Measurements from ENCODE around the gene MYO15A. TPM values are rescaled to one million over a fixed set of nuclear protein-coding genes. Genes with fewer than 3 reads are reported as not detected.

MYO15A gene
- polyA plus RNA-seq, 1 donor (not counting 4 experiments of a cell fraction or from before 2014, with no cell fraction given) = 0.20 TPM

DNA sequence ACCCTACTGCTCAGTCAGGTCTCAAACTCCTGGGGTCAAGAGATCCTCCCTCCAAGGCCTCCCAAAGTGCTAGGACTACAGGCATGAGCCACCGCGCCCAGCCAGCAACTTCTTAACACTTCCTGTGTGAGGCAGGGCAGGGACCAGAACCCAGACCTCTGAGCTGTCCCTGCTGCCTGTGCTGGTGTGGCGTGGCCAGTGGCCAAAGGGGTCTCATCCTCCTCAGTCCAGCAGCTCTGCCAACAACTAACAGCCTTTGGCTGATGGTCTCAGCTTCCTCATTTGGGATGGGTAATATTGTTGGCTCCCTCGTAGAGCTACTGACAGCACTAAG lies 115.5 kb downstream of the MYO15A start:
- Histone ChIP-seq H3K9ac (ENCODE audit: control insufficient read depth, extremely low read depth, insufficient read depth, low read length) (no peak overlapping the region), H3K4me3 (ENCODE audit: control insufficient read depth in 2 of 3, extremely low read depth in 1 of 3, insufficient read depth in 2 of 3, low read depth in 1 of 3, low read length in 3 of 3) (no peak overlapping the region), H3K27me3 (ENCODE audit: control insufficient read depth, extremely low read depth, insufficient read depth, low read length) (no peaks in the 10 kb centered on the region), H3K79me2 (ENCODE audit: control insufficient read depth, insufficient read depth, low read length) (peaks cover 23% of the 10 kb centered on the region), H4K20me1 (ENCODE audit: control insufficient read depth, extremely low read depth, insufficient read depth, low read length) (no peaks in the 10 kb centered on the region), H3K9me1 (ENCODE audit: control insufficient read depth, extremely low read depth, insufficient read depth, low read length) (peaks cover 2% of the 10 kb centered on the region), H3K9me3 (ENCODE audit: control insufficient read depth, low read depth, low read length) (no peaks in the 10 kb centered on the region), H2AFZ (ENCODE audit: control insufficient read depth, low read length) (no peak overlapping the region), H3K36me3 (ENCODE audit: control insufficient read depth in 2 of 2, extremely low read depth in 1 of 2, insufficient read depth in 2 of 2, low read length in 2 of 2) (no peaks in the 10 kb centered on the region), H3K4me1 (ENCODE audit: control insufficient read depth, extremely low read depth, insufficient read depth, low read length) (peaks cover 8% of the 10 kb centered on the region), H3K4me2 (ENCODE audit: control insufficient read depth, extremely low read depth, insufficient read depth, low read depth, low read length) (no peak overlapping the region), H3K27ac (ENCODE audit: control insufficient read depth, insufficient read depth, low read length) (no peak overlapping the region)
- TF ChIP-seq, protein P1, sequence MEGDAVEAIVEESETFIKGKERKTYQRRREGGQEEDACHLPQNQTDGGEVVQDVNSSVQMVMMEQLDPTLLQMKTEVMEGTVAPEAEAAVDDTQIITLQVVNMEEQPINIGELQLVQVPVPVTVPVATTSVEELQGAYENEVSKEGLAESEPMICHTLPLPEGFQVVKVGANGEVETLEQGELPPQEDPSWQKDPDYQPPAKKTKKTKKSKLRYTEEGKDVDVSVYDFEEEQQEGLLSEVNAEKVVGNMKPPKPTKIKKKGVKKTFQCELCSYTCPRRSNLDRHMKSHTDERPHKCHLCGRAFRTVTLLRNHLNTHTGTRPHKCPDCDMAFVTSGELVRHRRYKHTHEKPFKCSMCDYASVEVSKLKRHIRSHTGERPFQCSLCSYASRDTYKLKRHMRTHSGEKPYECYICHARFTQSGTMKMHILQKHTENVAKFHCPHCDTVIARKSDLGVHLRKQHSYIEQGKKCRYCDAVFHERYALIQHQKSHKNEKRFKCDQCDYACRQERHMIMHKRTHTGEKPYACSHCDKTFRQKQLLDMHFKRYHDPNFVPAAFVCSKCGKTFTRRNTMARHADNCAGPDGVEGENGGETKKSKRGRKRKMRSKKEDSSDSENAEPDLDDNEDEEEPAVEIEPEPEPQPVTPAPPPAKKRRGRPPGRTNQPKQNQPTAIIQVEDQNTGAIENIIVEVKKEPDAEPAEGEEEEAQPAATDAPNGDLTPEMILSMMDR (optimal IDR thresholded peaks at IDR 0.05 in 1 of 3, IDR thresholded peaks at IDR 0.05 in 1 of 3, conservative IDR thresholded peaks at IDR 0.05 in 1 of 3; ENCODE audit: extremely low read depth in 1 of 3, insufficient read depth in 2 of 3, low read length in 3 of 3) = no peak
- no peak for TF ChIP-seq EZH2 (IDR thresholded peaks at IDR 0.05; ENCODE audit: low read length)
- FAIRE-seq = no peak
- DNase-seq (ENCODE audit: low read depth, low spot score) = no peak
- dilution Hi-C loops (cut with MboI; ENCODE audit: extremely low pct_ligation_motif_present, low sequenced_read_pairs) = no loop called here

DNA sequence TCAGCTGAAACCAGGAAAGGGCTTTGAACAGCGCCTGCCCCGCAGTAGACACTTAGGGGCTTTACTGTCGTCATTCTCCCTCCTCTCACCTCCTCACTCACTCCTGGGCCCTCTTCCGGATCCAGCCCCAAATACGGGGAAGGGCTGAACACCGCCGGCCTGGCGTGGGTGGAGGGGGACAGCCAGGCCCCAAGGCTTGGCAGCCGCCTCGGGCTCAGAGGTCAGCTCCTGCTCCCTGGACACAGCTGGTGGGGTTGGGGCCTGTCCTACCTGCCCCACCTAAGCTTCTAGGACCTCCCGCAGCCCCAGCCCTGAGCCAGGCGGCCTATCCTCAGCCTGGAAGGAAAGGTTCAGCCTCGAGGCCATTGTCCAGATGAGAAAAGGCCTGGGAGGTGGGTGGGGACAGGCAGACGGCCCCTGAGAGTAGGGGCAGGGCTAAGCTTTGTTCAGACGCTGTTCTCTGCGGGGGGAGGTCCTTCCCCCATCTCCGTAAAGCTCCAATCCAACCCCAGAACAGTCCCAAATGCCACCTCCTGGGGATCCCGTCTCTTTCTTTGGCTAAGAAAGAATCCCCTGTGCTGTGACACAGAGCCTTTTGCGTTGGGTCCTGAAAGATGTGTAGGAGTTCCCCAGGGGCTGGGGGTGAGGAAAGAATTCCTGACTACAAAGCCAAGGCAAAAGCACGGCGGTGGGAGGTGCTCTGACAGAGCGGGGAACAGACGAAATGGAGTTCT lies 116.0 kb downstream of the MYO15A start:
- peak overlapping the region in 2 of 3 experiments; percentile 48 to 67 for H3K4me3 ChIP-seq (ENCODE audit: control insufficient read depth in 2 of 3, extremely low read depth in 1 of 3, insufficient read depth in 2 of 3, low read depth in 1 of 3, low read length in 3 of 3)
- no peak for DNase-seq (ENCODE audit: low read depth, low spot score)
- peak overlapping the region; percentile 91 for H2AFZ ChIP-seq (ENCODE audit: control insufficient read depth, low read length)
- H3K9me3 ChIP-seq (ENCODE audit: control insufficient read depth, low read depth, low read length) = no peaks in the 10 kb centered on the region
- dilution Hi-C loops (cut with MboI; ENCODE audit: extremely low pct_ligation_motif_present, low sequenced_read_pairs) = no loop called here
- no peak for FAIRE-seq
- peaks cover 8% of the 10 kb centered on the region for H3K4me1 ChIP-seq (ENCODE audit: control insufficient read depth, extremely low read depth, insufficient read depth, low read length)
- H3K4me2 ChIP-seq (ENCODE audit: control insufficient read depth, extremely low read depth, insufficient read depth, low read depth, low read length) = peak overlapping the region; percentile 85
- H3K27me3 ChIP-seq (ENCODE audit: control insufficient read depth, extremely low read depth, insufficient read depth, low read length) = no peaks in the 10 kb centered on the region
- no peaks in the 10 kb centered on the region for H4K20me1 ChIP-seq (ENCODE audit: control insufficient read depth, extremely low read depth, insufficient read depth, low read length)
- no peak for TF ChIP-seq EZH2 (IDR thresholded peaks at IDR 0.05; ENCODE audit: low read length)
- TF ChIP-seq, protein P1 (optimal IDR thresholded peaks at IDR 0.05 in 1 of 3, IDR thresholded peaks at IDR 0.05 in 1 of 3, conservative IDR thresholded peaks at IDR 0.05 in 1 of 3; ENCODE audit: extremely low read depth in 1 of 3, insufficient read depth in 2 of 3, low read length in 3 of 3) = no peak
- H3K79me2 ChIP-seq (ENCODE audit: control insufficient read depth, insufficient read depth, low read length) = peaks cover 28% of the 10 kb centered on the region
- H3K9me1 ChIP-seq (ENCODE audit: control insufficient read depth, extremely low read depth, insufficient read depth, low read length) = peaks cover 2% of the 10 kb centered on the region
- H3K9ac ChIP-seq (ENCODE audit: control insufficient read depth, extremely low read depth, insufficient read depth, low read length) = peak overlapping the region; percentile 44
- no peak overlapping the region for H3K27ac ChIP-seq (ENCODE audit: control insufficient read depth, insufficient read depth, low read length)
- H3K36me3 ChIP-seq (ENCODE audit: control insufficient read depth in 2 of 2, extremely low read depth in 1 of 2, insufficient read depth in 2 of 2, low read length in 2 of 2) = no peaks in the 10 kb centered on the region

Data from keratinocyte (primary cell).